Right lung (tissue), 5 donors: ENCODE results near the gene TYSND1. TPM values are rescaled to one million over a fixed set of nuclear protein-coding genes. Genes with fewer than 3 reads are reported as not detected.
A peak's percentile ranks its signal among the peaks of the same experiment; 100 is the strongest.
"Not testable (repeated sequence)": the region's sequence is repeated elsewhere in the genome, so short reads cannot be mapped to it uniquely, and the experiment has no call there.

Experiments
- DNase-seq, 2 donors: peaks; one replicate each; pipeline ENCODE4 v3.0.0-alpha.2; 2013
- polyA plus RNA-seq, 5 donors: library from polyadenylated mRNA; unstranded; fragments of 120-200 nt; gene quantifications; one replicate each; pipeline versions ENCODE4 v1.2.1 to v1.2.3, GENCODE V29; 2013; ENCODE audit warnings: inconsistent platforms in 1 of 5, low replicate concordance in 1 of 5; ENCODE audit not compliant: insufficient read length in 5 of 5, insufficient read depth in 1 of 5

TYSND1 gene
- polyA plus RNA-seq, 5 donors: 8.6 to 13.1 (median 12.0) TPM

GRCh38 chr10:70166394-70166793 lies 19.9 kb upstream of the TYSND1 start:
- DNase-seq: no peak

- no peak for DNase-seq
Observed at GRCh38 chr10:70164163-70164562, 17.7 kb upstream of the TYSND1 start.

- DNase-seq: no peak
Observed at GRCh38 chr10:70163448-70163847, 16.9 kb upstream of the TYSND1 start.

GRCh38 chr10:70162892-70163201 lies 16.3 kb upstream of the TYSND1 start:
- DNase-seq: no peak

GRCh38 chr10:70162151-70162891 lies 15.8 kb upstream of the TYSND1 start:
- DNase-seq: no peak

- no peak for DNase-seq
Observed at GRCh38 chr10:70160798-70161197, 14.3 kb upstream of the TYSND1 start.

GRCh38 chr10:70159366-70159765 lies 12.9 kb upstream of the TYSND1 start:
- not testable (repeated sequence) for DNase-seq

GRCh38 chr10:70158113-70158512 lies 11.6 kb upstream of the TYSND1 start:
- DNase-seq: no peak

GRCh38 chr10:70155255-70155838 lies 8.8 kb upstream of the TYSND1 start:
- DNase-seq: no peak

- DNase-seq: no peak
Observed at GRCh38 chr10:70148516-70148915, 2.0 kb upstream of the TYSND1 start.

GRCh38 chr10:70147259-70147625 lies 742 bp upstream of the TYSND1 start:
- no peak for DNase-seq

- peak; percentile 50 to 56 for DNase-seq
Observed at GRCh38 chr10:70145666-70146488, 623 bp downstream of the TYSND1 start.

GRCh38 chr10:70145166-70145665 lies 1.3 kb downstream of the TYSND1 start:
- DNase-seq: peak in 1 of 2 donors; percentile 10

GRCh38 chr10:70144372-70145110 lies 2.0 kb downstream of the TYSND1 start:
- DNase-seq: no peak

GRCh38 chr10:70142555-70142954 lies 3.9 kb downstream of the TYSND1 start:
- no peak for DNase-seq

GRCh38 chr10:70140297-70140696 lies 6.2 kb downstream of the TYSND1 start:
- DNase-seq: no peak

- DNase-seq: no peak
Observed at GRCh38 chr10:70139997-70140250, 6.6 kb downstream of the TYSND1 start.

- no peak for DNase-seq
Observed at GRCh38 chr10:70139151-70139996, 7.1 kb downstream of the TYSND1 start.

GRCh38 chr10:70137927-70138883 lies 8.3 kb downstream of the TYSND1 start:
- DNase-seq: no peak

- no peak for DNase-seq
Observed at GRCh38 chr10:70137135-70137534, 9.4 kb downstream of the TYSND1 start.
